Measurements from ENCODE around the gene IFI35. TPM values are rescaled to one million over a fixed set of nuclear protein-coding genes. Genes with fewer than 3 reads are reported as not detected.

Gene IFI35
- total RNA-seq, 1 experiment from 2014 or later = 6.3 TPM

DNA sequence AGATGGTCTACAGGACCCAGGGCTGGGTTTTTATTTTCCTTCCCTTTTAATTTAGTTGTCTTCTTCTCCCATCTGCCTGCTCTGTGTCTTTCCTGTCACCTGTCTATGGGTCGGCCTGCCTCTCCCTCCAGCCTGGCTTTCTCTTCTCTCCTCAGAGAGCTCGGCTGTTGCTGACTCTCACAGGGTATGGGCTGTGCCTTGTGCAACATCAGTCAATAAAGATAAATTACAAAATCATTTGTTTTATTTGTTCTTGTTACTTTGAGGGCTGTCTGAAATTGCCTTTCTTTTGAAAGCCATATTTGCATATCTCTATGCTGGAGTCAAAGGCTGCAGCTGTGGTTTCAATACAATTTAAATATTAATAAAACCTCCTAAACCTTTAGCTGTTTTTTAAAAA lies 34.1 kb downstream of the IFI35 start:
- Mint-ChIP-seq H3K36me3 (ENCODE audit: insufficient read depth, unreplicated experiment) (no peaks in the 10 kb centered on the region), H3K27ac (ENCODE audit: low read depth, unreplicated experiment) (no peak overlapping the region), H3K4me1 (ENCODE audit: insufficient read depth, unreplicated experiment) (no peaks in the 10 kb centered on the region), H3K27me3 (ENCODE audit: insufficient read depth, unreplicated experiment) (no peaks in the 10 kb centered on the region), H3K9me3 (ENCODE audit: unreplicated experiment) (no peaks in the 10 kb centered on the region), H3K4me3 (ENCODE audit: unreplicated experiment) (no peak overlapping the region)
- DNase-seq (ENCODE audit: unreplicated experiment) = no peak
- BruUV-seq (replicated peaks) = no TSS peak
- TF ChIP-seq, protein P1, sequence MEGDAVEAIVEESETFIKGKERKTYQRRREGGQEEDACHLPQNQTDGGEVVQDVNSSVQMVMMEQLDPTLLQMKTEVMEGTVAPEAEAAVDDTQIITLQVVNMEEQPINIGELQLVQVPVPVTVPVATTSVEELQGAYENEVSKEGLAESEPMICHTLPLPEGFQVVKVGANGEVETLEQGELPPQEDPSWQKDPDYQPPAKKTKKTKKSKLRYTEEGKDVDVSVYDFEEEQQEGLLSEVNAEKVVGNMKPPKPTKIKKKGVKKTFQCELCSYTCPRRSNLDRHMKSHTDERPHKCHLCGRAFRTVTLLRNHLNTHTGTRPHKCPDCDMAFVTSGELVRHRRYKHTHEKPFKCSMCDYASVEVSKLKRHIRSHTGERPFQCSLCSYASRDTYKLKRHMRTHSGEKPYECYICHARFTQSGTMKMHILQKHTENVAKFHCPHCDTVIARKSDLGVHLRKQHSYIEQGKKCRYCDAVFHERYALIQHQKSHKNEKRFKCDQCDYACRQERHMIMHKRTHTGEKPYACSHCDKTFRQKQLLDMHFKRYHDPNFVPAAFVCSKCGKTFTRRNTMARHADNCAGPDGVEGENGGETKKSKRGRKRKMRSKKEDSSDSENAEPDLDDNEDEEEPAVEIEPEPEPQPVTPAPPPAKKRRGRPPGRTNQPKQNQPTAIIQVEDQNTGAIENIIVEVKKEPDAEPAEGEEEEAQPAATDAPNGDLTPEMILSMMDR (IDR thresholded peaks at IDR 0.05; ENCODE audit: unreplicated experiment) = no peak
- ChIA-PET POLR2A (interaction anchor here (1.6 kb wide), 1 partner anchor 16 kb away, joined by 4 read pairs; no protein-coding TSS in a partner anchor), CTCF (no interaction called here)
- intact Hi-C loops (cut with micrococcal nuclease) = no loop called here

DNA sequence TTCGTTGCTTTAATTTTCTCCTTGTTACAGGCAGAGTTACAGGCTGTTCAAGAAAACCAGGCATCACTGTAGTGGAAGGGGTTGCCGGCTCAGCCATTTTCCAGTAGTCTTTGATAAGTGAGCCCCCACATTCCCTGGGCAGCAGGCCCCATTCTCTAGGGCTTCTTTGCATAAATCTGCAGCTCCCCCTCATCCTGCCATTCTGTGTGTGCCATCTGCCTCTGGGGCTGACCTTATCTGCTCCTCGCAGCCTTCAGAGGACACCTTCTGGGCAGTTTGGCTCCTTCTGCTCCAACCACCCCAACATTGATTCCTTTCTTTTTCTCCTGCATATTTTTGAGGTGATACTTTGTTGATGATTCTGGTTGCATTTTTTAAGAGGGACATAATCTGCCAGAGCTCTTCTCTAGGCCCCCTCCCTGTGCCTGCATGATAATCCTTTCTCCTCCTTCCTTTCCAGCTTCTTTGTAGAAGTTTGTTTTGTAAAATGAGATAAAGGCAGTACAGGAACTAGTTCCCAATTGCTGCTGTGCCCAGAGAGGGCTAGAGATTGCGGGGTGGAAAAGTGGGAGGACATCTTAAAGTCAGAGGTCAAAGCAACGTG lies 35.5 kb downstream of the IFI35 start:
- POLR2A ChIA-PET = interaction anchor here (0.6 to 1.6 kb wide), 2 partner anchors 18 to 20 kb away, joined by 3 to 4 read pairs; partner anchors contain the start of gene VAT1
- intact Hi-C loops (cut with micrococcal nuclease) = no loop called here

DNA sequence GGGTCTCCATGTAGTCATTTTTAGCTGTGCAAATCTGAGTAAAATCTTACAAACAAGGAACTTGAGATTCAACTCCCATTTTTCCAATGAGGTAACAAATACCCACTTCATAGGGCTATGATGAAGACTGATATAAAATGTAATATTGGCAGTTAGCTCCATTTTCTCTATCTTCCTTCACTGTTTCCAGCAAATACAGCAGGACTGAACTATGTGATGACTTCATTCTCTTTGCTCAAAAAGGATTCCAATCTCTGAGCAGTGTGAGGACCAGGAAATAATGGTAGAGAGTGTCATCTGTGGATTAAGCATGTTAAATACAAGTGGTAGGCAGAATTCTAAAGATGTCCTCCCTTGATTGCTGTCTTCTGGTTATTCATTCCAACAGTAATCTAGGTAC lies 36.7 kb downstream of the IFI35 start:
- TF ChIP-seq, protein P1 (IDR thresholded peaks at IDR 0.05; ENCODE audit: unreplicated experiment) = no peak
- intact Hi-C loops (cut with micrococcal nuclease) = no loop called here
- Mint-ChIP-seq H3K9me3 (ENCODE audit: unreplicated experiment) (no peaks in the 10 kb centered on the region), H3K27ac (ENCODE audit: low read depth, unreplicated experiment) (no peak overlapping the region), H3K4me1 (ENCODE audit: insufficient read depth, unreplicated experiment) (no peaks in the 10 kb centered on the region), H3K36me3 (ENCODE audit: insufficient read depth, unreplicated experiment) (peaks cover 5% of the 10 kb centered on the region), H3K27me3 (ENCODE audit: insufficient read depth, unreplicated experiment) (no peaks in the 10 kb centered on the region), H3K4me3 (ENCODE audit: unreplicated experiment) (no peak overlapping the region)
- ChIA-PET POLR2A (no interaction called here), CTCF (no interaction called here)
- no TSS peak for BruUV-seq (replicated peaks)
- no peak for DNase-seq (ENCODE audit: unreplicated experiment)

More for the DNA sequence above, 35.5 kb downstream of the IFI35 start:
- H3K4me3 Mint-ChIP-seq (ENCODE audit: unreplicated experiment) = no peak overlapping the region
- no peaks in the 10 kb centered on the region for H3K36me3 Mint-ChIP-seq (ENCODE audit: insufficient read depth, unreplicated experiment)
- no peak overlapping the region for H3K27ac Mint-ChIP-seq (ENCODE audit: low read depth, unreplicated experiment)
- TF ChIP-seq, protein P1 (IDR thresholded peaks at IDR 0.05; ENCODE audit: unreplicated experiment) = no peak
- no peaks in the 10 kb centered on the region for H3K9me3 Mint-ChIP-seq (ENCODE audit: unreplicated experiment)
- H3K27me3 Mint-ChIP-seq (ENCODE audit: insufficient read depth, unreplicated experiment) = no peaks in the 10 kb centered on the region
- DNase-seq (ENCODE audit: unreplicated experiment) = no peak
- CTCF ChIA-PET = interaction anchor here (0.8 kb wide), 1 partner anchor 14 kb away, joined by 3 read pairs; no protein-coding TSS in a partner anchor
- no TSS peak for BruUV-seq (replicated peaks)
- H3K4me1 Mint-ChIP-seq (ENCODE audit: insufficient read depth, unreplicated experiment) = no peaks in the 10 kb centered on the region

DNA sequence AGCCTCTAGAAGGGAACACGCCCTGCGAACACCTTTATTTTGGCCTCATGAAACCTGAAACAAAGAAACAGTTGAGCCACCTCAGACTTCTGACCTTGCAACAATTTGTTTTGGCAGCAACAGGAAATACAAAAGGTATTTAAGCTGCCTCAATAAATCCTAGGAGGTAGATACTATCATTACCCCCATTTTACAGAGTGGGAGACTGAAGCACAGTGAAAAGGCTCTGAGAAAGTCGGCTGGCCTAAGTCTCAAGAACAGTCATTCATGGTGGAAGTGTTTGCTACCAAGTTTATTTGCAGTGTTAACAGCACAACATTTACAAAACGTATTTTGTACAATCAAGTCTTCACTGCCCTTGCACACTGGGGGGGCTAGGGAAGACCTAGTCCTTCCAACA lies 37.4 kb downstream of the IFI35 start:
- intact Hi-C loops (cut with micrococcal nuclease) = no loop called here
- H3K27me3 Mint-ChIP-seq (ENCODE audit: insufficient read depth, unreplicated experiment) = no peaks in the 10 kb centered on the region
- TF ChIP-seq, protein P1 (IDR thresholded peaks at IDR 0.05; ENCODE audit: unreplicated experiment) = no peak
- H3K36me3 Mint-ChIP-seq (ENCODE audit: insufficient read depth, unreplicated experiment) = peaks cover 10% of the 10 kb centered on the region
- H3K9me3 Mint-ChIP-seq (ENCODE audit: unreplicated experiment) = no peaks in the 10 kb centered on the region
- H3K27ac Mint-ChIP-seq (ENCODE audit: low read depth, unreplicated experiment) = no peak overlapping the region
- H3K4me3 Mint-ChIP-seq (ENCODE audit: unreplicated experiment) = no peak overlapping the region
- ChIA-PET CTCF (interaction anchor here (0.6 kb wide), 1 partner anchor 221 kb away, joined by 3 read pairs; no protein-coding TSS in a partner anchor), POLR2A (interaction anchor here (0.6 kb wide), 1 partner anchor 499 kb away, joined by 3 read pairs; no protein-coding TSS in a partner anchor)
- H3K4me1 Mint-ChIP-seq (ENCODE audit: insufficient read depth, unreplicated experiment) = no peaks in the 10 kb centered on the region
- no peak for DNase-seq (ENCODE audit: unreplicated experiment)
- BruUV-seq (replicated peaks) = no TSS peak
